ENCODE measurements around the gene SSBP2. TPM values are rescaled to one million over a fixed set of nuclear protein-coding genes. Genes with fewer than 3 reads are reported as not detected.

SSBP2 gene
- total and polyA plus RNA-seq, 2 of the 8 experiments (the other 6 are each of a cell fraction or from before 2014, with no cell fraction given) = 21.5 to 36.2 TPM

- TF ChIP-seq SIN3A (conservative IDR thresholded peaks at IDR 0.05 in 1 of 2, IDR thresholded peaks at IDR 0.05 in 1 of 2; ENCODE audit: low read depth in 1 of 2, low read length in 2 of 2) (no peak), ATF2 (IDR thresholded peaks at IDR 0.05; ENCODE audit: low read length) (no peak), CHD1 (IDR thresholded peaks at IDR 0.05; ENCODE audit: low read depth, low read length) (no peak), RBBP5 (IDR thresholded peaks at IDR 0.05; ENCODE audit: borderline replicate concordance, low read depth, low read length) (no peak), SP4 (IDR thresholded peaks at IDR 0.05; ENCODE audit: low read length) (no peak), BRCA1 (IDR thresholded peaks at IDR 0.05; ENCODE audit: low read depth, low read length) (no peak)
These were observed 2.5 kb upstream of the SSBP2 start (continued) for GRCh38 chr5:81753429-81753828.
